Measurements from ENCODE around the gene OTOP3.

OTOP3 gene

DNA sequence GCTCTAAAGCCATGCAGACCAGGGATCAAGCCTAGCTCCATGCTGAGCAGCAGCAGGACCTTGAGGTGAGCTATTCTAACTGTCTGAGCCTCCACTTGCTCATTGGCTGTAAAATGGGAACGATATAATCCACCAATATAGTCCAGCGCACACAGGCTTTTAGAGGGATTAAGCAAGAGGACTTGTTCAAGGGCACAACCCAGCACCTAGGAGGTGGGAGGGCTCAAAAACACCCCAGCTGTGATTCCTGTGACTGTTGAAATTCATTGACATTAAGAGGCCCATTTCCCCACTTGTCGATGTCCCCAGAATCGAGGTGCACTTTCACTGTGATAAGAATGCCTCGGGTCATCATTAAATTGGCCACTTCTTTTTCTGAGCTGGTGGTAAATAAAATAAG is 16.8 kb upstream of the OTOP3 start:
- no peak for DNase-seq

DNA sequence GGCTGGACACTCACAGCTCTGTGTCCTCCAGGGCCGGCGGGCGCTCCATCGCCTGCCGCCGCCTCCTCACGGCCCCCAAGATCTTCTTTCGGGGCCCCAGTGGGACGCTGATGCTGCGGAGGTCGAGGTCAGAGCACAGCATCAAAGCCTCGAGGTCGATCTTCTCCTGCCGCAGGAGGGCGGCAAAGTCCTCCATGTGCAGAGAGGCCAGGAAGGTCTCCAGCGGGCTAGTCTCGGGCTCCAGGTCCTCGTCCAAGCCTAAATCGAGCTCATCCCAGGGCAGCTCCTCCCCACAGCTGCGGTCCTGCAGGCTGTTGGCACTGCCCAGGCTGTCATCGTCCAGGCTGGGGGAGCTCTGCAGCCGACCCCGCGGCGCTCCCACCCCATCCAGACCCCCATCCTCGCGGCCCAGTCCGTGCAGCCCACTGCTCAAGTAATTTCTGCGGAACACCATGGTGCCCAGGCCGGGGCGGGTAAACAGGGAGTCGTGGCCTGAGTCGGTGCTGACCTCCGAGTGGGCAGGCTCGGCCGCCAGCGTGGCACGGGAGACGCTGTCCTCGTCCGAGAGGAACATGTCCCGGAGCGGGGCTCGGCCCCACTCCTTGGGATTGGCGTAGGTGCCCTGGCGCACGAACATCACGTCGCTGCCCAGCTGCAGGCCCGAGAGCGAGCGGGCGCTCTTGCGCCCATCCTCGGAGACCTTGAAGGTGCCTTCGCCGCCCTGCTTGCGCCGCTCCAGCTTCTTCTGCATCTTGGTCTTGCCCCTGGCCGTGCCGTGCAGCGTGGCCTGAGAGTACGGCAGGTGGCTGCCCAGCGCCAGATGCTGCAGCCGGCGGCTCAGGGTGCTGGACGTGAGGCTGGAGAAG is 16.0 kb upstream of the OTOP3 start:
- DNase-seq: no peak

DNA sequence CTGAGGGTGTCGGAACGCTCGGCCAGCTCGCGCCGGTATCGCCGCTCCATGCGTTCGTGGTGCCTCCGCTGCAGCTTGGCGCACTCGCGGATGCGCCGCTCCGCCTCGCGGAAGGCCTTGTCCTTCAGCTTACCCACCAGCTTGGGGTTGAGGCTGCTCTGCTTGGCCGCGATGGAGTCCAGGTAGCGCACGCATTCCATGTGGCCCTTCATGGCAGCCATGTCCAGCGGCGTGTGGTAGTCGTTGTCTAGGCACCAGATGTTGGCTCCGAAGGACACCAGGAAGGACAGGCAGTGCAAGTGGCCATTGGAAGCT is 15.4 kb upstream of the OTOP3 start:
- no peak for DNase-seq

DNA sequence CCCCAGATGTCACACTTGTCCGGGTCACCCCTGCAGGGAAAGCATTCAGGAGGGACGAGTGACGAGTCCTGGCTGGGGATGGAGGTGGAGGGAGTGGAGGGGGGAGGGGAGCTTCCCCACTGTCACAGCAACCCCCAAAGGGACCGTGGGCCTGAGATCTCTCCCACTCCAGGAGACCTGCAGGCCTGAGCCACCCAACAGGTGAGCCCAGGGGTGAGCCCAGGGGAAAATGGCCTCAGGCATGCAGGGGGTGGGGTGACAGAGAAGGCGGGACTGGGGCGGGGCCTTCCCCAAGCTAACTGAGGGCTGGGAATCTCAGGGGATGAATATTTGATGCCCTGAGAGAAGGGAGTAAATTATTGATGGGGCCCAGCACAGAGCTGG is 15.1 kb upstream of the OTOP3 start:
- DNase-seq: no peak

DNA sequence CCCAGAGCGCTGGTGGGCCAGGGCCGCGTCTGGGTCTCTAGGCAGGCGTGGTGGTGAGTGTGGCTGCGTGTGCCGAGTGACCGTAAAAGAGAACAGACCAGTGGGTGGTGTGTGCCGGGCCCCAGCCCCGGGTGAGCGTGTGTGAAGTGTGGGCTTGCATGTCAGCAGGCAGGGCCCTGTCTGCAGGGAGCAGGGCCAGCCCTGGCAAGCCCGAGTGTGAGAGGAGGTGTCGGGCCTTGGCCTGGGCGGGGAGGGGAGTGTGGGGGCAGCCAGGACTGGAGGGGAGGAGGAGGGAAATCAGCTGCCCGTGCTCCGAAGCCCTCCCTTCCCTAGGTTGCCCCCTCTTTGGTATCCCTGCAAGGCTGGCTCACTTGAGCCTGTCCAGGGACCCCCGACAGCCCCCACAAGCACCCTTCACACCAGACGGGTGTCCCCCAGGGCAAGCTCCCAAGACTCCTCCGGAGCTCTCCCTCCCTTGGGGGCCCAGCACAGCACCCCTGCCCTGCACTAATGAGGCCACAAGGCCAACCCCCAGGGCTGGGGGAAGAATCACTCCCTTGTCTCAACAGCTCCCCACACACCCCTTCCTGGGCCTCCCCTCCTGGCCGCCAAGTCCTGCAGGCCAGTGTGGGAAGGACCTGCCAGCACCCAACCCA is 14.5 kb upstream of the OTOP3 start:
- DNase-seq: no peak

DNA sequence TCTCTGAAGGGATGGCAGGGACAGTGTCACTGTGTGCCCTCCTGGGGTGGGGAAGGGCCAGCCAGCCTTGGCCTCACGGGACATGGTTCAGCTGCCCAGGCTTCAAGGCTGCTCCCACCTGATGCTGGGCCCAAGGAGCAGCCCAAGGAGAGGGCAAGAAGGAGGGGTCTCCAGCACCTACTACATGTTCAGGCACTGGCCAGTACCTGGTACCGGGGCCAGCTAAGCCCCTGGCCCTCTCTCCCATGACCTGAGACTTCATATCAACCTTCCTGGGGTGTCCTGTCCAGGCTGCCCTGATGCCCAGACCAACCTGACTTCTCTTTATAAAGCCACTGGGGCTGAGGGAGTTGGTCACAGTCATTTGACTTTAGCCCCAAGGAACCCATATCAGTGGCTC is 13.9 kb upstream of the OTOP3 start:
- no peak for DNase-seq

DNA sequence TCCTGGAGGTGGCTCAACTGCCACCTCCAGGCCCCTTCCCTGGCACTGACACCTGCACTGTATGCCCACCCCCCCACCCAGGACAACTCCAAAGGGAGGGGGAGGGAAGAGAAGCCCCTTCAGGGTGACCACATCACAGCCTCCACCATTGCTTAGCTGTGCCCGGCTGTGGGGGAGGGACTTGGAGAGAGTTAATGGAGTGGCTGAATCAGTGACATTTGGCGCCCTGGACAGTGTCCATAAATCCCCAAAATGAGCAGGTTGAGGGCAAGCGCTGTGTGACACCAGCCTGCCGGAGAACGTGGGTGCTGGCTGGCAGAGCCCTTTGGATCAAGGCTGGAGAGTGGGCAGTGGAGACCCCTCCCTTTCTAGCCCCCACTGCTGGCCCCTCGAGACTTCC is 13.5 kb upstream of the OTOP3 start:
- no peak for DNase-seq

DNA sequence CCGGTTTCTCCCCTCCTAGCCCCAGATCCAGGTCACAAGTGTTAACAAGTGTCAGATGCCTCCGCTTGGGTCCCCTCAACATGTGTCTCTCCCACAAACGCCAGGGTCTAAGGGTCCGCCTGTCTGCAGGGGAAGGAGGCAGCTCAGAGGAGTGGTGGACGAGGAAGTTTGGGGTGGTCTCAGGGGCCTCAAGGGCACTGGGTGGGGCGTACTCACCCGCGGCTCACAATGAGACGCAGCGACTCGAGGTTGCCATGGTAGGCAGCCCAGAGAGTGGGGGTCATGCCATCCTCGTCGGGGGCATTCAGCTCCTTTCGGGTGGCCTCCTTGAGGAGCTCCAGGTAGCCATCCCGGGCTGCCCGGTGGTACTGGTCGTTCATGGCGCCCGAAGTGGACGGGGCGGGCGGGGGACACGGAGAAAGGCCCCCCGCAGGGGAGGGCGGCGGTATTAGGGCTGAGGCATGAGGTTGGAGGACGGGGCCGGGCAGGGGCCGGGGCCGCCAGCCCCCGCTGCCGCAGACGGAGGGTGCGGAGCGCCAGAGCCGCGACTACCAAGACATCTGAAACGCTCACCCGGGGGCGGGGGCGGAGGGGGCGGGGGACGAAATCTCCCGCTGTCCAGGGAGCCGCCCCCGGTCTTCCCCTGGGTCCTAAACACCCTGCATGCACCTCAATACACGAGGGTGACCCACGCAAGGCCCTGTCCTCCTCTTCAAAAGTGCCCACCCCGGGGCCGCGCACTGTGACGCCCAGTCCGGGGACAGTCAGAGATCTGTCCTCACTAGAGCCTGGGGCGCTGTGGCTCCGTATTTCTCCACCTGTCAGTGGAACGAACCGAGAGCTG is 12.8 kb upstream of the OTOP3 start, which contains the start of gene USH1G:
Gene USH1G, minus strand, starts transcription at position 562 of the 844 bp plus-strand sequence. Its CDS starts 182 bp downstream, at position 380.
- DNase-seq: no peak

DNA sequence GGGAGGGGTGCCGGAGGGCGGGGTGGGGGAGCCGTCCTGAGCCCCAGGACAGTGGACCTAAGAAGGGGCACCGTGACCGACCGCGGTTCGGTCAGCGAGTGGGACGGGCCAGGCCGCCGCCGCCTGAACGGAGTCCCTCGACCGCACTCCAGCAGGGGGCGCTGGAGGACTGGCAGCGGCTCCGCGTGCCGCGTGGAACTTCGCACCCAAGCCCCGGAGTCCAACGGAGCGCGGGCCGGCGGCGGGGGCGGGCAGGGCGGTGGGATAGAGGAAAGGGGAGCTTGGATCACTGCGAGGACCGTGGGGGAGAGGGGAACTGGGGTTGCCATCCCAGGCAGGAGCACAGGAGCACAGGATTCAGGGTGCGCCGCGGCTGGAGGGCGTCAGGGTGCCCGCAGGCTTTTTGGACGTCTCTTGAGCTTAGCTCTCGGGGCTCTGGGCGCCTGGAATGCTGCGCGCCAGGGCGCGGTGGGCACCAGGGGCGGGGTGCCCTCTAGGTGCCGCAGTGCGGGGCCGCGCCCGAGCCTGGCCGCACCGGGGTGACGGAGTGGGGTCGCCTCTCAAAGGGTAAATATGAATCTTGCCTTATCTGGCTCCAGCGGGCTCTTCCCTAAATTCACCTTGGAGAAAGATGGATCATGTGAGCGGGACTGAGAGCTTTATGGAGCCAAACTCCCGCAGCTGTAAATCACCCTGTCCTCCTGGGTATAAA is 12.0 kb upstream of the OTOP3 start:
- DNase-seq: peak; percentile 56 to 78

DNA sequence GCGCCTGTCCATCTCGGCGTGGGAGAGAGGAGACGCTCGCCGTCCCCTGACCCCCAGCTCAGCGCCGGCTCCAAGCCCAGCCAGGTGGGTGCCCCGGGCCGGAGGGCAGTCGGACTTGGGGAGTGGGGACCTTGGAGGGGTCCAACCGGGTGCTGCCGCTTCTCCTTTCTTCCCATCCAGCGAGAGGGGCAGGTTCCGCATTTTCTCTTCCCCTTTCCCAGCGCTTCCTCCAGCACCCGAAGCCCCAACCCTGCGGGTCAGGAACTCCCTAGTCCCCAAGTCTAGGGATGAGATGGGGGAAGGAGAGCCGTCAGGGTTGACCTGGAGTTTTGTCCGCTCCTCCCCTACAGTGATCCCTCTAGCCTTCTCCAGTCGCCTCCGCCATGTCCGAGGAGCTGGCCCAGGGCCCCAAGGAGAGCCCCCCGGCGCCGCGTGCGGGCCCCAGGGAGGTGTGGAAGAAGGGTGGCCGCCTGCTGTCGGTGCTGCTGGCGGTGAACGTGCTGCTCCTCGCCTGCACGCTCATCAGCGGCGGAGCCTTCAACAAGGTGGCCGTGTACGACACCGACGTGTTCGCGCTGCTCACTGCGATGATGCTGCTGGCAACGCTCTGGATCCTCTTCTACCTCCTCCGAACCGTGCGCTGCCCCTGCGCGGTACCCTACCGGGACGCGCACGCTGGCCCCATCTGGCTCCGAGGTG is 11.3 kb upstream of the OTOP3 start, which contains the start of gene OTOP2:
Gene OTOP2, plus strand, starts transcription at position 24 of the 699 bp plus-strand sequence. Its CDS starts 360 bp downstream, at position 384.
- no peak for DNase-seq

DNA sequence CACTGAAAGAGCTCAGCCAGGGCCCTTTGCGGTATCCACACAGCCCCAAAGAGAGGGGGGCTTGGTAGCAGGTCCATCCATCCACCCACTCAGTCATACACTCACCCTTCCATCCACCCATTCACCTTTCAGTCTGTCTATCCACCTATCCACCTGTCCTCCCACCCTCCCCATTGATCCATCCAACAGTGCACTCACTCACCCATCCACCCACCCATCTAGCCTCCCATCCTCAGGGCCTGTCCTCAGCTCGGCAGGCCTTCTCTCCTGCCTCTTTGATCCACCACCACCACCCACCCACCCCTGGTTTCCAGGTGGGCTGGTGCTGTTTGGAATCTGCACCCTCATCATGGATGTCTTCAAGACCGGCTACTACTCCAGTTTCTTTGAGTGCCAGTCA is 10.5 kb upstream of the OTOP3 start:
- no peak for DNase-seq

DNA sequence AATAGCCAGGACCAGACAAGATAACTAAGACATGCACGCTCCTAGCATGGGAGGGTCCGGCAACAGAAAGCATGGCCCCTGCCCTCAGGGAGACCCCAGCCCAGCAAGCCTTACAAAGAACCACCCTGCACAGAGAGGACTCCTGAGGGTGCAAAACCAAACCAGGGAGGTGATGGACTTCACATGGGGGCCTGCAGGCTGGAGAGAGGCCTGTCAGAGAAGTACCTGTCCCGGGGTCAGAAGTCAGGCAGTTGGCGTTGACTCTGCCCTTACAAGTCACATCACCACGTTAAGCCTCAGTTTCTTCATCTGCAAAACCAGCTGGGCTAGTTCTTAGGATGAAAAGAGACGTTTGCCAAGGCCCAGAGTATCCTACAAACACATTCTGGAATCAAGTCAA is 6.9 kb upstream of the OTOP3 start:
- DNase-seq: no peak

DNA sequence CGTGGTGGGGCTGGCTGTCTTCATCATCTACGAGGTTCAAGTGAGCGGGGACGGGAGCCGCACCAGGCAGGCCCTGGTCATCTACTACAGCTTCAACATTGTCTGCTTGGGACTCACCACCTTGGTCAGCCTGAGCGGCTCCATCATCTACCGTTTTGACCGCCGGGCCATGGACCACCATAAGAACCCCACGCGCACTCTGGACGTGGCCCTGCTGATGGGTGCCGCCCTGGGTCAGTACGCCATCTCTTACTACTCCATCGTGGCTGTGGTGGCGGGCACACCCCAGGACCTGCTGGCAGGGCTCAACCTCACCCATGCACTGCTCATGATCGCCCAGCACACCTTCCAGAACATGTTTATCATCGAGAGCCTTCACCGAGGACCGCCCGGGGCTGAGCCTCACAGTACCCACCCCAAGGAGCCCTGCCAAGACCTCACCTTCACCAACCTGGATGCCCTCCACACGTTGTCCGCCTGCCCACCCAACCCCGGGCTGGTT is 5.1 kb upstream of the OTOP3 start:
- no peak for DNase-seq

DNA sequence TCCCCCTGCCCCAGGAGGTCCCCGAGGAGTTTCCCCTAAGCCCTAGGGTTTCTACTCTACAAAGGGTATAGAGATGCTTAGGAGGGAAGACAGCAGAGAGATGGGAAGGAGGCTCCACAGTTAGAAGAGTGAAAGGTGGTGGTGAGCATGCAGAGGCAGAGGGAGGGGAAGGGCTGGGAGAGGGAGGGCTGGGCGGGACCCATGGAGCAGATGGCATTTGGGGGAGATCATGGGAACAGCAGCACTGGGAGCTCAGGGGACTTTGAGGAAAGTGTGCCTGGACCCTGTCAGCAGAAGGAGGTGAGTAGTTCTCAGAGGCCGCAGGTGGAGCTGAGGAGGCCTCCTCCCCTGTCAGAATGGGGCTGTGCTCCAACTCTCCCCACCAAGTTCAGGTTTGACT is 650 bp upstream of the OTOP3 start:
- DNase-seq: no peak

DNA sequence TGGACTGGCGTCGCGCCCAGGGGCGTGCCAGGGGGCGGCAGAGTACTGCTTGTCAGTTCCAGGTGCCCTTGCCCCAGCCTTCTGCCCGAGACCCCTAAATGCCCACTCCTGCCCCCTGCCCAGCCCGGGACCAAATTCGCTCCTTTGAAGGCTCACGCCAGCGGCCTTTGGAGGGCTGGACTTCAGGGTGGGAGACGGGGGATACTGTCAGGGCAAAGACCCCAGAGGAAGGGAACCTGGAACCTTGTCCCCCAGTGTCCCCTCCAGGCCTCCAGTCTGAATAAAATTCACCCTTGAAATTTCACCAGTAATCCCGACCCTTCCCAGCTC is 737 bp downstream of the OTOP3 start:
- DNase-seq: no peak

DNA sequence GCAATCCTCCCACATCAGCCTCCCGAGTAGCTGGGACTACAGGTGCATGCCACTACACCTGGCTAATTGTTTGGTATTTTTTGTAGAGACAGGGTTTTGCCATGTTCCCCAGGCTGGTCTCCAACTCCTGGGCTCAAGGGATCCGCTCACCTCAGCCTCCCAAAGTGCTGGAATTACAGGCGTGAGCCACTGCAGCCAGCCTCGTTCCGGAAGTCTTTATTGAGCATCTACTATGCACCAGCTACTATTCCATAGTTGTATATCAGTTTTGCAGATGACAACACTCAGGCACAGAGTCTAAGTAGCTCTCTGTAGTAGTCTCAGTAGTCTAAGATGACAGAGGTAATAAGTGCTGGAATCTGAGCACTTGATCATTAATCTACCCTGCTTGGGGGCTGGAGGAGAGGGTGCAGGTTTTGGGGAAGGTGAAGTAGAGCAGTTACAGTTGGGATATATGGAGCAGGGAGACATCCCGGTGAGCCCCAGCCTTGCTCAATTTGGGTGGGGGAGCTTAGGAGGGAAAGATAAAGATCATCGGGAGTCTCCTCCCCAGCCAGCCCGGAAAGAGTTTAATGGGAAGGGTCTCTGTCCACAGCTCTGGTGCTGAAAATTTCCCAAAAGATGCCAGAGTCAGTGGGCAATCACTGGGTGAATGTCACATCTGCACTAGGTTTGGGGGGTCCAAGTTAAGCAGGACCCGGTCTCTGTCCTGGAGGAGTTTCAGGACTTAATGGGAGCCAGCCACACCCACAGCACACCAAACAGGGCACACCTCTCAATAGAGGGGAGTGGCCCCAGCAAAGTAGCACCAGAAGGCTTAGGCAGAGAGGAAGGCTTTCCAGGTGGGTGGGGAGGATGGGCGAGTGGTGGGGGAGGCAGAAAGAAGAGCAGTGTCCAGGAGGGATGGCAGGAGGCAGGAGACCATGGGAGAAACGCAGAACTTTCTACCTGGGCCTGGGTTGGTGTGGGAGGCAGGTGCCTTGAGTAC is 1.7 kb downstream of the OTOP3 start:
- no peak for DNase-seq

DNA sequence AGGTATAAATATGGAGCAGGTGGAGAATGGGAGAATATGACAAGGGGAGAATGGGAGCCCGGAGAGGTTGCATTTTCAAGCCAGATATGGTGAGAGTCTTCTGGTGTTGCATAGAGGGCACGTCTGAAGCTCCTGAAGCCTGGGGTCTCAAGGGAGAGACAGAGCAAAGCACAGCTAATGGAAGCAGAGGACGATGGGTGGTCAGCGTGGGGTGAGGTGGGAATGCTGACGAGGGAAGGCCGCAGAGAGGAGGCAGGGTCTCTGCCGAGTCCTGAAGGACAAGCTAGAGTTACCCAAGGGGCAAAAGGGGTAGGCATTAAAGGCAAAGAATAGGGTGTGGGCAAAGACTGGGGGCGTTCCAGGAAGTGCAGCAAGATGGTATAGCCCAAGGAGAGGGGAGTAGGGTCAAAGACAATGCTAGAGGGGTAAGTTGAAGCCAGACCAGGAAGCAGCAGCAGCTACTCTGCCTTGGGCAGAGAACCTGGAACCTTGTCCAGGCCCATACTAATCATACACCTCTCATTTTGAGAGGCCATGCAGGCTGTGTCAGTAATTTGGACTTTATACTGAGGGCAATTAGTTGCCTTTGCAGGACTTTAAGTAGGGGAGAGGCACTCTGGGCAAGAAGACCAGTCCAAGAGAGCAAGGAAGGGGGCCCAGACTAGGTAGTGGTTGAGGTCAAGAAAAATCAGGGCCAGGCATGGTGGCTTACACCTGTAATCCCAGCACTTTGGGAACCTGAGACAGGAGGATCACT is 2.7 kb downstream of the OTOP3 start:
- no peak for DNase-seq

DNA sequence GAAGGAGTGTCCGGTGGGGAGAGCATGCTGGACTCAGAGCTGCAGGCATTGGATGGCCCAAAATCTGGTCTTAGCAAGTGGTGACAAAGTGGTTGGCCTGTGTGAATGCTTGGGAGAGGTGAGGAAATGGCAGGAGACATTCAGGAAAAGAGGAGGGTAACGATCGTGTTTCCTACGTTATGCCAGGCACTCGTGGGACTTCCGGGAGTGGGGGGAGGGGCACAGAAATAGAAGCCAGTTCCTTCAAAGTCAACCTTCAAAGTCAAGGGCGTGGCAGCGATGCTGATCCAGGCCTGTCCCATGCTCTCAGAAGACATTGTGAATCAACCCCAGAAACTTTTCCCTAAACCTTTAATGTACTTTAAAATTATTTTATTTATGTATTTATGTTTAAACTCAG is 3.8 kb downstream of the OTOP3 start:
- DNase-seq: no peak

DNA sequence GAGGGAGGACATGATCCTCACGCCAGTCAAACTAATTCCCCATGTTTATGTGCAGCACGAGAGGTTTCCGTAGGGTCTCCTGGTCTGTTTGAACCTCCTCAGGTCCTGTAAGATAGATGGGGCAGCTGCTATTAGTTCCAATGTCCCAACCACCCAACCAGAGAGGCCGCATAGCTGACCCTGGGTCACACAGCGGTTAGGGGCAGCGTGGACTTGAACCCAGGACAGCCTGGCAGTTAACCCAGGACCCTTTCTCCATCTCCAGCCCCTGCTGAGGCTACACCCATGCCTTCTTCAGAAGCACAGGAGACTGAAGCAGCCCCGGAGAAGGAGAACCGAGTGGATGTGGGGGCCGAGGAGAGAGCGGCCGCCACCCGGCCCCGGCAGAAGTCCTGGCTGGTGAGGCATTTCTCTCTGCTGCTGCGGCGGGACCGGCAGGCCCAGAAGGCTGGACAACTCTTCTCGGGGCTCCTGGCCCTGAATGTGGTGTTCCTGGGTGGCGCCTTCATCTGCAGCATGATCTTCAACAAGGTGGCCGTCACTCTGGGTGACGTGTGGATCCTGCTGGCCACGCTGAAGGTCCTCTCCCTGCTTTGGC is 5.5 kb downstream of the OTOP3 start:
- DNase-seq: no peak

All from stimulated activated CD4-positive, alpha-beta T cell treated with anti-CD3 and anti-CD28 coated beads, Interleukin-4, amount 100 ng/mL, for 4 hours (primary cell).